ENCODE results near the gene ZNF454. TPM values are rescaled to one million over a fixed set of nuclear protein-coding genes. Genes with fewer than 3 reads are reported as not detected.
A peak's percentile ranks its signal among the peaks of the same experiment; 100 is the strongest.

The ZNF454 gene
- total and polyA plus RNA-seq, 5 experiments from 2014 or later, result 0.33 to 0.49 TPM; not detected in 3

- H3K4me3 Mint-ChIP-seq, result peak overlapping the region in 3 of 10 donors; percentile 25 to 60 (median 25)
- H3K27ac Mint-ChIP-seq, result no peak overlapping the region
- H3K27me3 Mint-ChIP-seq, result peaks cover 15 to 58% (median 38%) of the 10 kb centered on the region in 5 donors
These were observed 54.3 kb downstream of the ZNF454 start for GRCh38 chr5:178995341-178995690.

DNA sequence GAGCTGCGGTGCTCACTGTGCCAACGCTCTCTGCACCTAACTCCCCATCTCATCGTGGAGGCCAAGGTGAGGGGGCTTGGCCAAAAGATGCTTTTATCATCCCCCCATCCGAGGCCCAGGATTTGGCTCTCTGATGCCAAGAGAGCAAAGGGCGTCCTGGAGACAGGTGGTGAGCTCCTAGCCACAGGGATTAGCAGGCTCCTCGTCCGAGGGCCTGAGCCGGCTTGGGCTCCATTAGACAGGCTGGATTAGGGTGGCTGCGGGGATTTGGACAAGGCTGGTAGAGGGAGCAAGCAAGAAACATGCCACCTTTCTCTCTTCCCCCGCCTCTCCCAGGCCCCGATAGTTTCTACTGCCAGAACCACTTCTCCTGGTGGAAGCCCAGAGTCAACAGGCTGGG is 55.2 kb downstream of the ZNF454 start:
- Mint-ChIP-seq H3K27me3 (peaks cover 18 to 58% (median 39%) of the 10 kb centered on the region in 5 donors), H3K9me3 (peaks cover 0 to 7% (median 4%) of the 10 kb centered on the region in 9 donors), H3K4me1 (peaks cover 3 to 12% (median 5%) of the 10 kb centered on the region in 4 donors), H3K36me3 (peaks cover 0 to 3% (median 0%) of the 10 kb centered on the region in 3 donors), H3K27ac (no peak overlapping the region), H3K4me3 (peak overlapping the region in 1 of 10 donors; percentile 22)
- POLR2A ChIA-PET, result no interaction called here
- ATAC-seq, result no peak
- no peak for DNase-seq

More at GRCh38 chr5:178995341-178995690, 54.3 kb downstream of the ZNF454 start:
- ATAC-seq (no peak), DNase-seq (no peak)
- POLR2A ChIA-PET, result no interaction called here
- H3K9me3 Mint-ChIP-seq, result peaks cover 0 to 10% (median 1%) of the 10 kb centered on the region in 9 donors
- peaks cover 3 to 12% (median 5%) of the 10 kb centered on the region in 4 donors for H3K4me1 Mint-ChIP-seq
- peaks cover 0 to 3% (median 0%) of the 10 kb centered on the region in 3 donors for H3K36me3 Mint-ChIP-seq

DNA sequence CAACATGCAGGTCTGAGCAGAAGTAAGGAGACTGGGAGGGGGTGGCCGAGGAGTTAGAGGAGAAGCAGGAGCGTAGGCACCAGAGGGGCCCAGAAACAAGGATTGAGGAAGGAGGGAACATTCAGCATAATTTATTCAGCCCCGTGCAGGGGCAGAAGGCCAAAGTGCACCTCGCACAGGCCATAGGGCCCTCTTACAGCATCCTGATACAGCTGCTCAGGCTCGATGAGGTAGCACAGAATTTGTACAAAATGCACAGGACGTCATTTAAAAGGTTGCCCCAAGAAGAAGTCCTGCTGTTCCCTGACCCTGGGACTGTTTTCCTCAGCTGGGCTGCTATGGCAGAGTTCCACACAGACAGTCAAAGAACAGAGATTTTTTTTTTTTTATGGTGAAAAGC is 56.2 kb downstream of the ZNF454 start:
- Mint-ChIP-seq H3K27ac (no peak overlapping the region), H3K9me3 (peaks cover 0 to 11% (median 7%) of the 10 kb centered on the region in 9 donors), H3K4me1 (peaks cover 3 to 12% (median 5%) of the 10 kb centered on the region in 4 donors), H3K4me3 (no peak overlapping the region), H3K27me3 (peaks cover 20 to 57% (median 37%) of the 10 kb centered on the region in 5 donors), H3K36me3 (peaks cover 0 to 4% (median 3%) of the 10 kb centered on the region in 3 donors)
- ATAC-seq (no peak), DNase-seq (no peak)
- POLR2A ChIA-PET, result no interaction called here

DNA sequence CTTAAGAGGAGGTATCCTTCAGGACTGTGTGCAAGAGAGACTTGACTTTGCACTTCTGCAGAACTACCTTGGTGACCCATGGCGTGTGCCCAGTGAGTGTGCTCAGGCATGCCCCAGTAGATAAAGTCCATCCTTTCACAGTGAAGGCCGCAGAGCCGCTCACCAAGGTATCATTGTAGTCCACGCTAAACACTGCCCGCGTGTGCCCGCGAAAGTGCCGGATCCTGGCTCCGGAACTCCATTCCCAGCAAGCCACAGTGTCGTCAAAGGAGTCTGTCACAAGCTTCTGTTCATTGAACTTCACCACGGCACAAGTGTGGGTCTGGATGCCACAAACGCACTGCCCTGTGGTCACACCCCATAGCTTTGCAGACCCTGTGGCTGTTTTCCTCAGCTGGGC is 57.4 kb downstream of the ZNF454 start:
- no peak overlapping the region for H3K4me3 Mint-ChIP-seq
- H3K27ac Mint-ChIP-seq, result no peak overlapping the region
- peaks cover 0 to 19% (median 10%) of the 10 kb centered on the region in 9 donors for H3K9me3 Mint-ChIP-seq
- POLR2A ChIA-PET, result no interaction called here
- DNase-seq (no peak), ATAC-seq (no peak)
- H3K27me3 Mint-ChIP-seq, result peaks cover 18 to 48% (median 25%) of the 10 kb centered on the region in 5 donors
- H3K36me3 Mint-ChIP-seq, result peaks cover 3 to 13% (median 5%) of the 10 kb centered on the region in 3 donors
- peaks cover 3 to 5% (median 4%) of the 10 kb centered on the region in 4 donors for H3K4me1 Mint-ChIP-seq

DNA sequence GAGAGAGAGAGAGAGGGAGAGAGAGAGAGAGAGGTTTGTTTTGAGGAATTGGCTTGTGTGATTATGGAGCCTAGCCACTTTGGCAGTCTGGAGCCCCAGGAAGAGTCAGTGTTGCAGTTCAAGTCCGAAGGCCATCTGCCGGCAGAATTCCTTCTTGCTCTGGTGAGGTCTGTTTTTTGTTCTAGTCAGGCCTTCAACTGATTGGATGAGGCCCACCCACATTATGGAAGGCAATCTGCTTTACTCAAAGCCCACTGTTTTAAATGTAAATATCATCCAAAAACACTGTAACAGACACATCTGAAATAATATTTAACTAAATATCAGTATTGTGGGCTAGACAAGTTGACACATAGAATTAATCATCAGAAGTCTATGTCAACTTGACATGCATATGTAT is 65.6 kb downstream of the ZNF454 start:
- Mint-ChIP-seq H3K27ac (no peak overlapping the region), H3K4me1 (no peaks in the 10 kb centered on the region), H3K9me3 (peaks cover 19 to 77% (median 48%) of the 10 kb centered on the region in 9 donors), H3K36me3 (peaks cover 5 to 62% (median 9%) of the 10 kb centered on the region in 3 donors), H3K27me3 (peaks cover 4 to 28% (median 13%) of the 10 kb centered on the region in 5 donors), H3K4me3 (no peak overlapping the region)
- no peak for DNase-seq
- ATAC-seq, result no peak
- POLR2A ChIA-PET, result no interaction called here

- no peak for DNase-seq
These were observed 67.7 kb downstream of the ZNF454 start for GRCh38 chr5:179008667-179009066.

More at GRCh38 chr5:179008667-179009066, 67.7 kb downstream of the ZNF454 start:
- peaks cover 0 to 19% (median 8%) of the 10 kb centered on the region in 5 donors for H3K27me3 Mint-ChIP-seq
- no peaks in the 10 kb centered on the region for H3K4me1 Mint-ChIP-seq
- ATAC-seq, result no peak
- POLR2A ChIA-PET, result no interaction called here
- H3K36me3 Mint-ChIP-seq, result peaks cover 2 to 56% (median 6%) of the 10 kb centered on the region in 3 donors
- H3K27ac Mint-ChIP-seq, result no peak overlapping the region
- H3K4me3 Mint-ChIP-seq, result no peak overlapping the region
- H3K9me3 Mint-ChIP-seq, result peaks cover 24 to 80% (median 47%) of the 10 kb centered on the region in 9 donors

Other genes with a start within 250 kb of the ZNF454 start
- 10 to 100 TPM; 20.0 to 23.5 TPM for gene ZNF354A, start 210.5 kb upstream of the ZNF454 start, total RNA-seq
- gene ZNF354A, start 210.5 kb upstream of the ZNF454 start, polyA plus RNA-seq, result 10 to 100 TPM; 10.2 to 15.2 (median 12.4) TPM
- 10 to 100 TPM; 34.3 to 38.9 TPM for gene ZNF354B, start 81.2 kb upstream of the ZNF454 start, total RNA-seq
- 1 to 10 TPM; 3.3 to 5.9 (median 3.5) TPM for gene ZNF354B, start 81.2 kb upstream of the ZNF454 start, polyA plus RNA-seq
- 1 to 10 TPM; 2.9 to 3.5 TPM for gene ZFP2, start 45.3 kb upstream of the ZNF454 start, total RNA-seq
- under 1 TPM; 0.21 to 0.69 (median 0.43) TPM for gene ZFP2, start 45.3 kb upstream of the ZNF454 start, polyA plus RNA-seq
- not detected for gene GRM6, start 54.1 kb downstream of the ZNF454 start, total RNA-seq
- not detected for gene GRM6, start 54.1 kb downstream of the ZNF454 start, polyA plus RNA-seq
- gene ZNF879, start 82.6 kb downstream of the ZNF454 start, total RNA-seq, result 10 to 100 TPM; 20.3 to 23.5 TPM
- 1 to 10 TPM; 2.5 to 4.1 (median 3.3) TPM for gene ZNF879, start 82.6 kb downstream of the ZNF454 start, polyA plus RNA-seq
- gene ZNF354C, start 119.2 kb downstream of the ZNF454 start, total RNA-seq, result 10 to 100 TPM; 12.3 to 12.6 TPM
- gene ZNF354C, start 119.2 kb downstream of the ZNF454 start, polyA plus RNA-seq, result 1 to 10 TPM; 1.1 to 1.8 (median 1.6) TPM